Fibroblast of pulmonary artery (primary cell): ENCODE measurements around the gene VTCN1.
"Not testable (repeated sequence)": the region's sequence is repeated elsewhere in the genome, so short reads cannot be mapped to it uniquely, and the experiment has no call there.

ENCODE experiments used
- DNase-seq: peaks from one replicate; pipeline ENCODE4 v3.0.0-alpha.2; 2010; ENCODE audit warnings: low read depth
- H3K4me3 ChIP-seq: replicated peaks from 2 replicates; pipeline ENCODE4 v1.5.1; 2011; ENCODE audit warnings: low read depth, mild to moderate bottlenecking, control low read depth, low read length, moderate library complexity
- TF ChIP-seq, protein P1 (sequence below): IDR thresholded peaks from 2 replicates; pipeline ENCODE4 v1.5.1; 2011; ENCODE audit warnings: mild to moderate bottlenecking, control low read depth, low read length, inconsistent platforms; ENCODE audit errors: missing control alignments

The VTCN1 gene

DNA sequence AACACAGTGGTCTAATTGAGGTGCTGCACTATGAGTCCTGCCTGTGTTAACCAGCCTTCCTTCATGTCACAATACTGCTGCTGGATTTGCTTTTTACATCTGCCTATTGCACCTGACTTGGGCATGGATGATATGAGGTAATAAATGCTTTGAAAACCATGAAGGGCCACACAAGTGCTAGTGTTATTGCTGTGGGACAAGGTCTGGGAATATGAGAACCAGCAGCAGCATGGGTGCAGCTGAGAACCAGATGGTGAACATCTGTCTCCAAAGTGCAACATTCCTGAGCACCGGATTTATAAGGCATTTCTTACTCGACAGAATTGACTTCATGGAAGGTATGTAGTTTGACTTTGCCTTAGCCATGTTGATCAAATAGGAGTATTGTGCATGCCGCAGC lies 105.7 kb downstream of the VTCN1 start:
- TF ChIP-seq, protein P1, sequence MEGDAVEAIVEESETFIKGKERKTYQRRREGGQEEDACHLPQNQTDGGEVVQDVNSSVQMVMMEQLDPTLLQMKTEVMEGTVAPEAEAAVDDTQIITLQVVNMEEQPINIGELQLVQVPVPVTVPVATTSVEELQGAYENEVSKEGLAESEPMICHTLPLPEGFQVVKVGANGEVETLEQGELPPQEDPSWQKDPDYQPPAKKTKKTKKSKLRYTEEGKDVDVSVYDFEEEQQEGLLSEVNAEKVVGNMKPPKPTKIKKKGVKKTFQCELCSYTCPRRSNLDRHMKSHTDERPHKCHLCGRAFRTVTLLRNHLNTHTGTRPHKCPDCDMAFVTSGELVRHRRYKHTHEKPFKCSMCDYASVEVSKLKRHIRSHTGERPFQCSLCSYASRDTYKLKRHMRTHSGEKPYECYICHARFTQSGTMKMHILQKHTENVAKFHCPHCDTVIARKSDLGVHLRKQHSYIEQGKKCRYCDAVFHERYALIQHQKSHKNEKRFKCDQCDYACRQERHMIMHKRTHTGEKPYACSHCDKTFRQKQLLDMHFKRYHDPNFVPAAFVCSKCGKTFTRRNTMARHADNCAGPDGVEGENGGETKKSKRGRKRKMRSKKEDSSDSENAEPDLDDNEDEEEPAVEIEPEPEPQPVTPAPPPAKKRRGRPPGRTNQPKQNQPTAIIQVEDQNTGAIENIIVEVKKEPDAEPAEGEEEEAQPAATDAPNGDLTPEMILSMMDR = no peak
- no peak for DNase-seq
- H3K4me3 ChIP-seq = no peak overlapping the region

DNA sequence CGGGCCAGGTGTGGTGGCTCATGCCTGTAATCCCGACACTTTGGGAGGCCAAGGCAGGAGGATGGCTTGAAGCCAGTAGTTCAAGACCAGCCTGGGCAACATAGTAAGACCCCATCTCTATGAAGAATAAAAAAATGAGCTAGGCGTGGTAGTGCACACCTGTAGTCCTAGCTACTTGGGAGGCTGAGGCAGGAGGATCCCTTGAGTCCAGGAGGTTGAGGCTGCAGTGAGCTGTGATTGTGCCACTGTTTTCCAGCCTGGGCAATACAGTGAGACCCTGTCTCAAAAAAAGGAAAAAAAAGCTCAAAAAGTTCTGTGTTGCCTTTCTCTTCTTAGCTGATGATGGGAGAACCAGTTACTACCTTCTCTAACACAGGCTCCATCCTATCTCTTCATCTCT lies 108.9 kb downstream of the VTCN1 start:
- DNase-seq, H3K4me3 ChIP-seq: not testable (repeated sequence)

DNA sequence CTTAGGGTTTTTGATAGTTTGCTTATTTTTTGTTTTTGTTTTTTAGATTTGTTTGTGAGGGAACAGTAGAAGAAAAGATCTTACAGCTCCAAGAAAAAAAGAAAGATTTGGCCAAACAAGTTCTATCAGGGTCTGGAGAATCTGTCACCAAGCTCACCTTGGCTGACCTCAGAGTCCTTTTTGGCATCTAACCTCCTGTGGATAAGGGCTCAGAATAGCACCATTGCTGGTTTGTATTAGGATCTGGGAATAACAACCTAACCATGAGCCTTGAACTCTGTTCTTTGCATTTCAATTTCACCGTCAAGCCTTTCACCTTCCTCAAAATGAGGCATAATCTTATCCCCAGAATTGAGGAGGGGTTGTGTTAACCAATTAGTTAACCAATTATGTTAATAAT lies 109.4 kb downstream of the VTCN1 start:
- H3K4me3 ChIP-seq = no peak overlapping the region
- DNase-seq = no peak
- TF ChIP-seq, protein P1 = no peak

DNA sequence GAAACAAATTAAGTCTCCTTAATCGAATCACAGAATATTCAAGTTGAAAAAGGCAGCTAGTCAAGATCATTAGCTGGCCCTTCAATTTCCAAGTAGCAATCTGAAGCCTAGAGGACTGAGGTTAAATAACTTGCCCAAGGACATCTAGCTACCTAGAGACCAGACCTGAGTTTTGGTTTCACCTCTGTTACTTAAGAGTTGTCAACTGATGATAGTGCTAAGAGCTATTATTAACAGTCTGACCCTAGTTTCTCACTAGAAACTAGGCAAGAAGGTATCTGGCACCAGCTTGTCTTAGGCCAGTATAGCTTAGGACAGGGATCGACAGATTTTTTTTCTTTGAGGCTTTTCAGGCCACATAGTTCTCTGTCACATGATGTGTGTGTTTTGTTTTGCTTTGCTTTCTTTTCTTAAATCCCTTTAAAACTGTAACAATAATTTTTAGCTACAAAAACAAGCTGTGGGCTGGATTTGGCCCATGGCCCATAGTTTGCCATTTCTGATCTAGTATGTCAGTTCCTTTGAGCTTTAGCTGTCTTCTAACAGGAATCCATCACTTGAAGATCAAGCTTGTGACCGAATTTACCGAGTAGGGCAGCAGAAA lies 112.3 kb downstream of the VTCN1 start:
- no peak overlapping the region for H3K4me3 ChIP-seq
- no peak for DNase-seq
- TF ChIP-seq, protein P1 = no peak

DNA sequence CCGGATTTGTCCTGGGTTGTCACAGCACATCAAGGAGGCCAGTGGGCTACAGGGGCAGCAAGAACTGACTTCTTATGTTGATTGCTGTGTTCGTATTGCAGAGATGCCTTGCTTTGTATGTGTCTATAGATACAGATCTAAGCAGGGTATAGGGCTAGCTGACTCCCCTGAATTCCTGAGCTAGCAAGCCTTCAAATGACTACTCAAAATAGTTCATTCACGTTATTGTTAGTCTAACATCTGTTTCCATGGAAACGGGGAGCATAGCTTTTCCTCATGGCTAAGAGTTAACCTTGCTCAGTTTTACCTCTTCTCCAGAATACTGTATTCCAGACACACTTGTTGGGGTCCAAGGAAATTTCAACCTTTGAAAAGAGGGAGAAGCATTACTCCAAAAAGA lies 113.3 kb downstream of the VTCN1 start:
- TF ChIP-seq, protein P1 = no peak
- peak; percentile 29 for DNase-seq
- H3K4me3 ChIP-seq = no peak overlapping the region

DNA sequence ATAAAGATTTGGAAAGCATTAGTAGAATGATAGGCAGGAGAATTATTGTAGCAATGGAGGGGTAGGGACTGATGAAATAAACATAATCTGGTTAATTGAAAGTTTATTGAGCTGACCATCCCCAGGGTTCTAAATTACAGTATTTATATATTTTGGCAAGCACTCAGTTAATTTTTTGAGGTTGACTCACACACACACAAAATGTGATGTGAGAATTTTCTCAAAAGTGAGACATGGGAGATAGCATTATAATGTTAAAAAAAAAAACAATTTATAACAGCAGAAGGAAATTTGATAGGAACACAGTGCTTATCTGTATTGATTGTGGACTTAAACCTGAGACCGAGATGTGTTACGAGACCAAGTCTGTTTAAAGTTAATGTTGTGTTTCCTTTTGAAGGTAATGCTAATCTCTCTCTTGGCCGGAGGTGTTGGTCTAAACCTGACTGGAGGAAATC lies 113.7 kb downstream of the VTCN1 start:
- DNase-seq = no peak
- TF ChIP-seq, protein P1 = no peak
- no peak overlapping the region for H3K4me3 ChIP-seq

DNA sequence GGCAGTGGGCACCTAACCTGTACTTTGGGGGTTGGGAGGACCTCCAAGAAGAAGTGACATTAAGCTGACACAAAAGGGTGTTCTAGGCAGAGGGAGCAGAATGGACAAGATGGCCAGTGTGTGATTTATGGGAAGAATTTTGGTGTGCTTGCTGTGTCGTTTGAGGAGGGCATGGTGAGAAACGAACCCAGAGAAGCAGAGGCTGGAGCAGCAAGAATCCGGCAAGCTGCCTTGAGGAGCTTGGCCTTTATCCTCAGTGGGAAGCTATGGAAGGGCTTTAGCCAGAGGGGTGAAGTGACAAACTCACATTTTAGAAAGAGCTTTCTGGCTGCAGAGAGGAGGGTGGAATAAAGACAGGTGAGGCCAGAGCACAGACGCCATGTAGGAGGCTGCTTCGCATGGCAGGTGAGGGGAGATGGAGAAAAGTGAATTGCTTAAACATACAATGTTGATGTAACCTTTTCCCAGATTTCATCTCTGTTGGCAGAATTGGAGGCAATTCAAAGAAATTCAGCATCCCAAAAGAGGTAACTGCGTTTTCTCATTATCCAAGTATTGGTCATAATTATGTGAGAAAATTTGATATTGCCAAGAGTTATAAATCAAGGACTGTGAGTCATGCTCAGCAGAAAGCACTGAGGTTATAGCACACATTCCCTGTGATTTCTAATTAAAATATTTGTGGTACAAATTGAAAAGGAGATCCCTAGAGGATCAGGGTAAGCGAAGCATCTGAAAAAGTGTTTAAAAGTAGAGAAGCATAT lies 115.7 kb downstream of the VTCN1 start:
- H3K4me3 ChIP-seq = no peak overlapping the region
- TF ChIP-seq, protein P1 = no peak

More for the DNA sequence above, 115.7 kb downstream of the VTCN1 start:
- DNase-seq = no peak
